Measurements from ENCODE around the gene PTPRU.

Gene PTPRU

DNA sequence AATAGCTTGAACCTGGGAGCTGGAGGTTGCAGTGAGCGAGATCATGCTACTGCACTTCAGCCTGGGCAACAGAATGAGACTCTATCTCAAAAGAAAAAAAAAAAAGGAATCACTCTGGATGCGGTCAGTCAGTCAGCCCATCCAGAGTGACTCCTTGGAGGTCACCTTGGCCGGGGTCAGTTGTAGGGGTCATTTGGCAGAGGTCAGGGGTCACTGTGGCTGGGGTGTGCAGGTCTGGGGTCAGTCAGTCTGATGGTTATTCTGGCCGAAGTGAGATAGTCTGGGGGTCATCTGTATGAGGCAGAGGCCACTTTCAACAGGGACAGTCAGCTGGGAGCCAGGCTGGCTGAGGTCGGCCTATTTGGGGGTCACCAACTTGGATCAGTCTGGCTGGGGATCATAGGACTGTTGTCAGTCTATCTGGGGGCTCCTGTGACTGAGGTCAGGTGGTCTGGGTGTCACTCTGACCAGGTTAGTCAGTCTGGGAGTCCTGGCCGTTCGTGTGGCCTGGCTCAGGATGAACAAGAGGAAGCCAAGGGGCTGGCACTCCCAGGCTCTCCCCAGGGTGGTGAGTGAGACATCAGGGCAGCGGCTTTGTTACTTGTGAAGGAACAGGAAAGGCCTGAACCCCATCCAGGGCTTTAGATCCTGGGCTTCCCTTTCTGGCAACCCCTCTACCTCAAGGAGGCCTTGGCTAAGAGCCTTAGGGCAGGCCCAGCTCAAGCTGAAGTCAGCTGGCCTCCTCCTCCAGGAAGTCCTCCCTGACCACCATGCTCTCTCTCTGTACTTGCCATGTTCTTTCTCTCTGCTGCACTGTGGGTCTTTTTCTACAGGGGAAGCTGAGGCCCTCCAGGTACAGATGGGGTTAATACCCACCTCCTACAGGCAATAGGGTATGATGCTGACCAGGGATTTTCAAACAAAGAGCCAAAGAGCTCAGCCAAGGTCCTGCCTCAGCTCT lies 15.1 kb downstream of the PTPRU start:
- TF ChIP-seq, protein P1, sequence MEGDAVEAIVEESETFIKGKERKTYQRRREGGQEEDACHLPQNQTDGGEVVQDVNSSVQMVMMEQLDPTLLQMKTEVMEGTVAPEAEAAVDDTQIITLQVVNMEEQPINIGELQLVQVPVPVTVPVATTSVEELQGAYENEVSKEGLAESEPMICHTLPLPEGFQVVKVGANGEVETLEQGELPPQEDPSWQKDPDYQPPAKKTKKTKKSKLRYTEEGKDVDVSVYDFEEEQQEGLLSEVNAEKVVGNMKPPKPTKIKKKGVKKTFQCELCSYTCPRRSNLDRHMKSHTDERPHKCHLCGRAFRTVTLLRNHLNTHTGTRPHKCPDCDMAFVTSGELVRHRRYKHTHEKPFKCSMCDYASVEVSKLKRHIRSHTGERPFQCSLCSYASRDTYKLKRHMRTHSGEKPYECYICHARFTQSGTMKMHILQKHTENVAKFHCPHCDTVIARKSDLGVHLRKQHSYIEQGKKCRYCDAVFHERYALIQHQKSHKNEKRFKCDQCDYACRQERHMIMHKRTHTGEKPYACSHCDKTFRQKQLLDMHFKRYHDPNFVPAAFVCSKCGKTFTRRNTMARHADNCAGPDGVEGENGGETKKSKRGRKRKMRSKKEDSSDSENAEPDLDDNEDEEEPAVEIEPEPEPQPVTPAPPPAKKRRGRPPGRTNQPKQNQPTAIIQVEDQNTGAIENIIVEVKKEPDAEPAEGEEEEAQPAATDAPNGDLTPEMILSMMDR (IDR thresholded peaks at IDR 0.05): no peak
- H3K36me3 ChIP-seq: no peaks in the 10 kb centered on the region
- no peaks in the 10 kb centered on the region for H3K9me3 ChIP-seq
- H3K4me1 ChIP-seq (ENCODE audit: control insufficient read depth in 1 of 2, insufficient read depth in 1 of 2, low read depth in 1 of 2, low read length in 1 of 2): peaks cover 6 to 10% of the 10 kb centered on the region in 2 experiments
- H3K27ac ChIP-seq: no peak overlapping the region
- H3K27me3 ChIP-seq: peaks cover 3% of the 10 kb centered on the region
- H3K4me3 ChIP-seq (ENCODE audit: low read depth in 1 of 2, low read length in 1 of 2): no peak overlapping the region

DNA sequence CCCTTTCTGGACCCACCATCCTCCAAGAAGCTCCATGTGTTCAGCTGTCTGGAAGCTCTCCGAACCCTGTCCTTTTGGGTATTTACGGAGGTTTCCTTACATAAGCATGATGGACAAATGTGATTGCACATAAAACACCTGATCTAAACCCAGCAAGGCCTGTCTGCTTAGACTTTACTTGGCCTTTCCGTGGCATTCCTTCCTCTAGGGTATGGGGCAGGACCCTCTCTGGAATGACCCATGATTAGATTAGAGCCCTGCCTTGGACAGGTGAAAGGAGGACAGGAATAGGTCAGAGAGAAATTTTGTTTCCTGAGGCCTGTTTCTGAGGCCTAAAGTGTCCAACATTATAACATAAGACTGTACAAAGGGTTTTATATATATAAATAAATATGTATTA lies 16.9 kb downstream of the PTPRU start:
- no peak overlapping the region for H3K27ac ChIP-seq
- TF ChIP-seq, protein P1 (IDR thresholded peaks at IDR 0.05): no peak

GRCh38 chr1:29254346-29254745 lies 18.0 kb downstream of the PTPRU start:
- H3K4me1 ChIP-seq (ENCODE audit: control insufficient read depth in 1 of 2, insufficient read depth in 1 of 2, low read depth in 1 of 2, low read length in 1 of 2): peaks cover 6 to 7% of the 10 kb centered on the region in 2 experiments
- H3K27me3 ChIP-seq: peaks cover 32% of the 10 kb centered on the region
- TF ChIP-seq, protein P1 (IDR thresholded peaks at IDR 0.05): no peak

More for the DNA sequence above, 16.9 kb downstream of the PTPRU start:
- Histone ChIP-seq H3K36me3 (no peaks in the 10 kb centered on the region), H3K27me3 (peaks cover 21% of the 10 kb centered on the region), H3K4me3 (ENCODE audit: low read depth in 1 of 2, low read length in 1 of 2) (no peak overlapping the region), H3K9me3 (no peaks in the 10 kb centered on the region), H3K4me1 (ENCODE audit: control insufficient read depth in 1 of 2, insufficient read depth in 1 of 2, low read depth in 1 of 2, low read length in 1 of 2) (peaks cover 6 to 10% of the 10 kb centered on the region in 2 experiments)

GRCh38 chr1:29255134-29255666 lies 18.9 kb downstream of the PTPRU start:
- Histone ChIP-seq H3K4me3 (ENCODE audit: low read depth in 1 of 2, low read length in 1 of 2) (no peak overlapping the region), H3K36me3 (no peaks in the 10 kb centered on the region), H3K27ac (no peak overlapping the region), H3K27me3 (peaks cover 41% of the 10 kb centered on the region), H3K4me1 (ENCODE audit: control insufficient read depth in 1 of 2, insufficient read depth in 1 of 2, low read depth in 1 of 2, low read length in 1 of 2) (peaks cover 6 to 14% of the 10 kb centered on the region in 2 experiments), H3K9me3 (no peaks in the 10 kb centered on the region)
- TF ChIP-seq, protein P1 (IDR thresholded peaks at IDR 0.05): no peak

More at GRCh38 chr1:29254346-29254745, 18.0 kb downstream of the PTPRU start:
- Histone ChIP-seq H3K36me3 (no peaks in the 10 kb centered on the region), H3K27ac (no peak overlapping the region), H3K9me3 (no peaks in the 10 kb centered on the region), H3K4me3 (ENCODE audit: low read depth in 1 of 2, low read length in 1 of 2) (no peak overlapping the region)

- H3K4me3 ChIP-seq (ENCODE audit: low read depth in 1 of 2, low read length in 1 of 2): no peak overlapping the region
- H3K4me1 ChIP-seq (ENCODE audit: control insufficient read depth in 1 of 2, insufficient read depth in 1 of 2, low read depth in 1 of 2, low read length in 1 of 2): peaks cover 6 to 15% of the 10 kb centered on the region in 2 experiments
- no peaks in the 10 kb centered on the region for H3K36me3 ChIP-seq
- no peak overlapping the region for H3K27ac ChIP-seq
- peaks cover 53% of the 10 kb centered on the region for H3K27me3 ChIP-seq
- TF ChIP-seq, protein P1 (IDR thresholded peaks at IDR 0.05): no peak
- H3K9me3 ChIP-seq: no peaks in the 10 kb centered on the region
Observed at GRCh38 chr1:29256394-29256793, 20.1 kb downstream of the PTPRU start.
